Jurkat, Clone E6-1 (cell line): ENCODE results near the gene HCAR3. TPM values are rescaled to one million over a fixed set of nuclear protein-coding genes. Genes with fewer than 3 reads are reported as not detected.
"Not testable (repeated sequence)": the region's sequence is repeated elsewhere in the genome, so short reads cannot be mapped to it uniquely, and the experiment has no call there.

Source experiments
- DNase-seq: peaks from one replicate; pipeline ENCODE4 v3.0.0-alpha.2; 2011; ENCODE audit warnings: low read depth, low spot score
- H3K4me3 ChIP-seq: 2 replicates; pipeline ENCODE4 v1.5.1; 2011; ENCODE audit warnings: mild to moderate bottlenecking, low read length, control low read depth, moderate library complexity
- polyA plus RNA-seq: library from polyadenylated mRNA; unstranded; fragments of >200 nt; gene quantifications from one replicate; pipeline ENCODE4 v1.2.1, GENCODE V29; 2012; ENCODE audit warnings: missing spikeins; ENCODE audit not compliant: insufficient read length, insufficient read depth

Gene HCAR3
- polyA plus RNA-seq: not detected

GRCh38 chr12:122716658-122717057, at the start of gene HCAR3:
Gene HCAR3 (minus strand): TSS chr12:122716811. CDS start chr12:122716737, 74 bp downstream.
- DNase-seq, H3K4me3 ChIP-seq: not testable (repeated sequence)

- H3K4me3 ChIP-seq: no peak overlapping the region
- DNase-seq: no peak
These were observed 41.0 kb upstream of the HCAR3 start for GRCh38 chr12:122757568-122757967.

- no peak for DNase-seq
- H3K4me3 ChIP-seq: no peak overlapping the region
These were observed 38.2 kb upstream of the HCAR3 start for GRCh38 chr12:122754790-122755189.

- DNase-seq: no peak
- H3K4me3 ChIP-seq: peak overlapping the region; percentile 69
These were observed 36.7 kb upstream of the HCAR3 start for GRCh38 chr12:122753319-122753650.

GRCh38 chr12:122752464-122753318, 36.1 kb upstream of the HCAR3 start, which contains the start of gene DENR:
Gene DENR (plus strand): TSS chr12:122752824. CDS start chr12:122753702, 878 bp downstream.
- peak; percentile 96 for DNase-seq
- H3K4me3 ChIP-seq: peak within 1 kb of the TSS; percentile 69

- H3K4me3 ChIP-seq, DNase-seq: not testable (repeated sequence)
These were observed 34.3 kb upstream of the HCAR3 start for GRCh38 chr12:122750781-122751515.

GRCh38 chr12:122749569-122750332, 33.1 kb upstream of the HCAR3 start:
- no peak for DNase-seq
- H3K4me3 ChIP-seq: no peak overlapping the region

GRCh38 chr12:122747224-122748135, 30.9 kb upstream of the HCAR3 start:
- H3K4me3 ChIP-seq: no peak overlapping the region
- DNase-seq: no peak

- H3K4me3 ChIP-seq: no peak overlapping the region
- no peak for DNase-seq
These were observed 27.4 kb upstream of the HCAR3 start for GRCh38 chr12:122743895-122744525.

GRCh38 chr12:122740351-122740750, 23.7 kb upstream of the HCAR3 start:
- H3K4me3 ChIP-seq: no peak overlapping the region
- DNase-seq: no peak

GRCh38 chr12:122738571-122738970, 22.0 kb upstream of the HCAR3 start:
- H3K4me3 ChIP-seq: no peak overlapping the region
- no peak for DNase-seq

GRCh38 chr12:122732611-122733010, 16.0 kb upstream of the HCAR3 start:
- DNase-seq: no peak
- no peak overlapping the region for H3K4me3 ChIP-seq

- peak; percentile 60 for DNase-seq
- H3K4me3 ChIP-seq: no peak overlapping the region
These were observed 15.6 kb upstream of the HCAR3 start for GRCh38 chr12:122732170-122732569.

- DNase-seq: peak; percentile 80
- H3K4me3 ChIP-seq: peak within 1 kb of the TSS; percentile 22
These were observed 13.8 kb upstream of the HCAR3 start, which contains the start of gene HCAR1 for GRCh38 chr12:122730215-122731014. Gene HCAR1 (minus strand): TSS chr12:122730844. CDS start chr12:122730339, 505 bp downstream.

GRCh38 chr12:122729583-122730214, 13.1 kb upstream of the HCAR3 start:
- peak overlapping the region; percentile 22 for H3K4me3 ChIP-seq
- no peak for DNase-seq

- no peak for DNase-seq
These were observed 9.5 kb upstream of the HCAR3 start for GRCh38 chr12:122726080-122726558.

More at GRCh38 chr12:122726080-122726558, 9.5 kb upstream of the HCAR3 start:
- H3K4me3 ChIP-seq: no peak overlapping the region
